ENCODE results near the gene BROX. TPM values are rescaled to one million over a fixed set of nuclear protein-coding genes. Genes with fewer than 3 reads are reported as not detected.
A peak's percentile ranks its signal among the peaks of the same experiment; 100 is the strongest.
"Not testable (repeated sequence)": the region's sequence is repeated elsewhere in the genome, so short reads cannot be mapped to it uniquely, and the experiment has no call there.

Gene BROX
- 10 to 100 TPM; 34.4 to 56.8 (median 48.1) TPM for polyA plus RNA-seq (ENCODE audit: insufficient read length in 4 of 4)

DNA sequence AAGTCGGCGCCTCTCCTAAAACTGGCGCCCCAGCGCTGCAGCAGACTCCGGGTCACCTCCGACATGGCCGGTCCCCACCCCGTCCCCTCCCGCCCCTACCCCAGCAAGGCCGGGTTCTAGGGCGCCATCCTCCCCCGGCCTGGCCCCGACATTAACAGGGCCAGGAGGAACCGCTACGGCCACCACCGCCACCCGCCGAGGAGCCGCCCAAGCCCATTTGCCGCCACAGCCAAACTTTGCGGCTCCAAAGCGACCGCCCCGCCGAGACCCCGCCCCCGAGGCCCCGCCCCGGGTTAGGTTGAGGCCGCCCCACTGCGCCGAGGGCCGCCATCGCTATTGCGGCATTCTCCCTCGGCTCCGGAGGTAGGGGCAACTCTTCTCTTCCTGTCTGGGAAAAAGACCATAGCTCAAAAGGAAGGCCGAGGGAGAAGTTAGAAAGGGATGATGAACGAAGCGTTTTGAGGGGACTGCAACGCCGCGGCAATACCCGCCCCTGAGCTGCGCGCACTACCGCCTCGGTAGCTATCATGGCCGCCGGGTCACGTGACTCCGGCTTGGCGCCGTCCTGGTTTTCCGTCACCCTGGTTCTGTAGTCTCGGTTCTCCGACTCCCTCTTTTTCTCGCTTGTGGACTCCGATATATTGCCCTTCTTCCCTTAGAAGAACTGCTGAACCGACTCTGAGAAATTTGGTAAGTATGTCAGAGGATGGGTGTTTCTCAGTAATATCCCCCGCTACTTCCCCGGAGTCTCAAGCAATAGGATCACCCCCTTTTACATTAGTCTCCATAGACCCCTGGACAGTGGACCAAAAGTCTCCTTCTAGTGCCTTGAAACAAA lies at the start of gene BROX, which contains the start of gene AIDA:
Gene BROX (plus strand): TSS at position 312 of the 838 bp plus-strand sequence. CDS start 3,136 bp downstream, outside the sequence.
Gene AIDA (minus strand): TSS at position 239 of the 838 bp plus-strand sequence. CDS start 174 bp downstream, at position 65.
- DNase-seq (ENCODE audit: low read depth in 4 of 4, low spot score in 3 of 4), result peak; percentile 80 to 90 (median 82)

- DNase-seq (ENCODE audit: low read depth in 4 of 4, low spot score in 3 of 4), result no peak
Observed at GRCh38 chr1:222663431-222663934, 48.9 kb upstream of the BROX start.

- no peak for DNase-seq (ENCODE audit: low read depth in 4 of 4, low spot score in 3 of 4)
Observed at GRCh38 chr1:222665964-222666363, 46.4 kb upstream of the BROX start.

- not testable (repeated sequence) for DNase-seq (ENCODE audit: low read depth in 4 of 4, low spot score in 3 of 4)
Observed at GRCh38 chr1:222668184-222668583, 44.2 kb upstream of the BROX start.

GRCh38 chr1:222669107-222669506 lies 43.3 kb upstream of the BROX start:
- DNase-seq (ENCODE audit: low read depth in 4 of 4, low spot score in 3 of 4), result not testable (repeated sequence)

GRCh38 chr1:222670110-222670509 lies 42.3 kb upstream of the BROX start:
- DNase-seq (ENCODE audit: low read depth in 4 of 4, low spot score in 3 of 4), result no peak

- no peak for DNase-seq (ENCODE audit: low read depth in 4 of 4, low spot score in 3 of 4)
Observed at GRCh38 chr1:222680080-222680479, 32.3 kb upstream of the BROX start.

GRCh38 chr1:222691016-222691415 lies 21.3 kb upstream of the BROX start:
- no peak for DNase-seq (ENCODE audit: low read depth in 4 of 4, low spot score in 3 of 4)

GRCh38 chr1:222694927-222695326 lies 17.4 kb upstream of the BROX start:
- DNase-seq (ENCODE audit: low read depth in 4 of 4, low spot score in 3 of 4), result no peak

DNA sequence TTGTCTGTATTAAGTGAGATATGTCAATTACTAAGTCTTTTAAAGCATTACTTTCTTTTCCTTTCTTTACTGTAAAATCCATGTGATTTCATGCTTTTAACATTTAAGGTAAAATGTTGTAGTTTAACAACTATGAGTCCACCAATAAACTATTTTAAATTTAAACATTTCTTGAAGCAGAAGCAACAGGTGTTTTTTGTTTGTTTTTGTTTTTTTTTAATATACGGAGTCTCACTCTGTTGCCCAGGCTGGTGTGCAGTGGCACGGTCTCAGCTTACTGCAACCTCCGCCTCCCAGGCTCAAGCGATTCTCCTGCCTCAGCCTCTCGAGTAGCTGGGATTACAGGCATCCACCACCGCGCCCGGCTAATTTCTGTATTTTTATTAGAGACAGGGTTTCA lies 15.6 kb upstream of the BROX start:
- DNase-seq (ENCODE audit: low read depth in 4 of 4, low spot score in 3 of 4), result no peak

DNA sequence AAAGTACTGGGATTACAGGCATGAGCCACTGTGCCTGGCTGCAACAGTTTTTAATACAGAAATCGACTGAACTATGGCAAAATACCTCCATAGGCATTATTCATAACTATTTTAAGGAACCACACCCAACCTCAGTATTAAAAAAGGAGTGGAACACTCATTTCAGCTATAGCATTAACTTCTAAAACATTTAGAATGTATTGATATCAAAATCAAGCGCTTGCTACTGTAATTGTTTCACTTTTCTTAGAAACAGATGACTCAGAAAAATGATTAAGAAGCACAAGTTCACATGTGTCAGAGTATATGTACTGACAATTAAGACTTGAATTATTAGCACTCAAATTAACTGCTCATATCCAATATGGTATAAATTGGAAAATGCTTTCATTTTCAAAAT lies 15.2 kb upstream of the BROX start:
- DNase-seq (ENCODE audit: low read depth in 4 of 4, low spot score in 3 of 4), result no peak

- no peak for DNase-seq (ENCODE audit: low read depth in 4 of 4, low spot score in 3 of 4)
Observed at GRCh38 chr1:222697826-222698225, 14.5 kb upstream of the BROX start.

- DNase-seq (ENCODE audit: low read depth in 4 of 4, low spot score in 3 of 4), result no peak
Observed at GRCh38 chr1:222702210-222702609, 10.2 kb upstream of the BROX start.

- DNase-seq (ENCODE audit: low read depth in 4 of 4, low spot score in 3 of 4), result no peak
Observed at GRCh38 chr1:222704260-222704659, 8.1 kb upstream of the BROX start.

GRCh38 chr1:222706815-222707214 lies 5.5 kb upstream of the BROX start:
- DNase-seq (ENCODE audit: low read depth in 4 of 4, low spot score in 3 of 4), result no peak

DNA sequence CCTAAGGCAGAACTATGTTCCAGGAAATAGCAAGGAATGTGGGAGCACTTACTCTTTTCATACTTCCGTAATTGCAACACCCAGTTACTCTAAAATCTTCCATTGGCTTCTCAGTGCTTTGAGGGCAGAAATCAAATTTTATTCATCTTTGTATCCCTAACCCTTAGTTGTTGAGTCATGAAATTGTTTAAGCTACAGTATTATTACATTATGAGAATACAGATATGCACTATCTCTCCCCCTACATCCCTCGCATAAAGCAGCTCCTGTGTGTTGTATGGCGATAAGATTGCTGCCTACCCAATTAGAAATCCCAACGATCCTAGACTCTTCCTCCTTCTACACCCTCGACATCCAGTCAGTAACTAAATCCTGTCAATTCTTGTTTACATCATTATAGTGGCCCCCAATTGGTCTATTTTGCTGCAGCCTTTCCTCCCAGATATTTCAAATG lies 2.6 kb upstream of the BROX start:
- DNase-seq (ENCODE audit: low read depth in 4 of 4, low spot score in 3 of 4), result no peak

GRCh38 chr1:222711319-222712252 lies 778 bp upstream of the BROX start:
- peak; percentile 16 to 53 (median 42) for DNase-seq (ENCODE audit: low read depth in 4 of 4, low spot score in 3 of 4)

DNA sequence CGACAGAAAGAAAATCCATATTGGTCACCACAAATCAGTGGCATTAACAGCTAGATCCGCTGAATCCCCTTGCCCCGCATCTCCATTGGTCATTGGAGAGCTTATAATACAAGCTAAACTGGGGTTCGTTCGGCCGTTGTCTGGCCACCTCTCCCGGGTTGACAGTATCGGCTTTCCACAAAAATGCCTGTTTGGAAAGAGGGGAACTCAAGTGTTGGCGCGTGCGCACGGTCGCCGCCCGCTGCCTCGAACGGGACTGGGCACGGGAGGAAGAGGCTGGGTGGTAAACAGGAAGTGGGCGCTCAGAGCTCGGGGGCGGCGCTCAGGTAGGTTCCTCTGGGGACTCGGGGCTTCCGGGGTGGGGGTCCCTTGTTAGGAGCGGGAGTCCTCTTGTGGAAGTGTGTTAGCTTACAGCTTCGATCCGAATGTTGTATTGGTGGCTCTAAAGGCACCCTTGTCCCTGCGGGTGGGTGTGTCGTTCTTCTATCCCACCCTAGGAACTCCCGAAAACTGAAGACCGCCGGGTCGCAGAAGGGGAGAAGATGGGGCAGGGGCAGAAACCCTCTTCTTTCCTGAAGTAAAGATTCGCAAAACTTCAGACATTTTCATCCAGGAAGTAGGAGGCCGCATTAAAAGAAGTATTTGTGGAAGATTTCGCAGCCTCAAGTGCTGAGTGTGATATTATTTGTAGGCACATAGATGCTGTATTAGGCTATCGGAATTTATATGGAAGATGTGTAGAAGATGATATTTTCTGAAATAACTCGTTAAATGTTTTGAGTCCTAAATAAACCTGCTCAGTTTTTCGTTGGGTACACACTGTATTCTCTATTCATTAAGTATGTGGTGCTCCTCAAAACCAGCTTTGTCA lies 962 bp downstream of the BROX start:
- peak; percentile 84 to 94 (median 92) for DNase-seq (ENCODE audit: low read depth in 4 of 4, low spot score in 3 of 4)

DNA sequence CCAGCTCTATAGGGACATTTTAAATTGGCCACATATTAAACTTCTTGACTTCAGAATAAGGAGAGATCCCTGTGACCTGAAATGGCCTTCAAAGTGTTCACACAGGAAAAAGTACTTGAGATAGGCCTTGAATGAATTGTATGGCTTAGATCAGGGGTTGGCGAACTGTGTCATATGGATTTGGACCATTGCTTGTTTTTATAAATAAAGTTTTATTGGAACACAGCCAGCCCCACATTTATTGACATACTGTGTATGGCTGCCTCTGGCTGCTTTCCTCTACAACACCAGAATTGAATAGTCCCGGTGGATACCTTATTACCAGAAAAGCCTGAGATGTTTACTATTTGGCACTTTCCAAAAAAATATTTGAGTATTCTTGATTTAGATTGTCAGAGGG lies 4.0 kb downstream of the BROX start:
- no peak for DNase-seq (ENCODE audit: low read depth in 4 of 4, low spot score in 3 of 4)

- DNase-seq (ENCODE audit: low read depth in 4 of 4, low spot score in 3 of 4), result no peak
Observed at GRCh38 chr1:222728746-222729145, 16.4 kb downstream of the BROX start.

Measured in right renal pelvis (tissue), 4 donors.